ENCODE measurements around the gene PREP. TPM values are rescaled to one million over a fixed set of nuclear protein-coding genes. Genes with fewer than 3 reads are reported as not detected.
"Not testable (repeated sequence)": the region's sequence is repeated elsewhere in the genome, so short reads cannot be mapped to it uniquely, and the experiment has no call there.

PREP gene
- total RNA-seq, 2 experiments from 2014 or later = 46.4 to 46.9 TPM

- Mint-ChIP-seq H3K27me3 (peaks cover 3% of the 10 kb centered on the region), H3K9me3 (no peaks in the 10 kb centered on the region), H3K4me1 (ENCODE audit: low read depth) (peaks cover 2% of the 10 kb centered on the region), H3K4me3 (no peak overlapping the region), H3K27ac (no peak overlapping the region), H3K36me3 (ENCODE audit: low read depth) (no peaks in the 10 kb centered on the region)
- intact Hi-C loops (cut with micrococcal nuclease) = loop anchor here (10.0 kb wide), 1 partner anchor 794 kb away; no protein-coding TSS in a partner anchor
- TF ChIP-seq CTCF (IDR thresholded peaks at IDR 0.05) = peak; percentile 81
- ChIA-PET CTCF (interaction anchor here (0.6 to 3.8 kb wide), 36 partner anchors 8 to 1135 kb away, joined by 3 to 22 read pairs (median 4); partner anchors contain the start of gene PRDM1), POLR2A (no interaction called here)
- no peak for ATAC-seq
- DNase-seq = no peak
Observed at GRCh38 chr6:105431226-105431625, 28.3 kb upstream of the PREP start.

DNA sequence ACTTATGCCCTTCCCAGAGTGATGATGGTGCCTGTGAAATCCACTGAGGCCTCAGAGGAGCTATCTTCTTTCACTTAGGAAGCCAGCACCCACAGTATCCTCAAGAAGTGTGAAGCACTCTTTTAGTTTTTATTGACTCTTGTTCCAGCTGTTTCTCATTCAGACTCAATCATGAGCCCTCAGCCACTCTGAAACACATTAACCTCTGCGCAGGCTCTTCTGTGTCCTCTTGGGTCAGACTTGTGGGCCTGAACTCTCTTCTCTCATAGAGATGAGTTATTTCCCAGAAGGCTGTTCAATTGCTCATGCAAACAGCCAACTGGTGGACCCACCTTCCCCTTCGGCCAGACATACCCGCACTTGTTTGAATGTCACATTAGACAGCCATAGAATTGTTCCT, 27.8 kb upstream of the PREP start:
- intact Hi-C loops (cut with micrococcal nuclease) = loop anchor here (10.0 kb wide), 1 partner anchor 794 kb away; no protein-coding TSS in a partner anchor
- TF ChIP-seq CTCF (IDR thresholded peaks at IDR 0.05) = no peak
- H3K9me3 Mint-ChIP-seq = no peaks in the 10 kb centered on the region
- ChIA-PET CTCF (interaction anchor here (0.7 to 3.8 kb wide), 13 partner anchors 8 to 656 kb away, joined by 3 to 22 read pairs (median 9); partner anchors contain the start of gene PRDM1), POLR2A (no interaction called here)
- no peaks in the 10 kb centered on the region for H3K36me3 Mint-ChIP-seq (ENCODE audit: low read depth)
- DNase-seq (no peak), ATAC-seq (no peak)
- H3K27me3 Mint-ChIP-seq = no peaks in the 10 kb centered on the region
- no peak overlapping the region for H3K27ac Mint-ChIP-seq
- peaks cover 2% of the 10 kb centered on the region for H3K4me1 Mint-ChIP-seq (ENCODE audit: low read depth)
- no peak overlapping the region for H3K4me3 Mint-ChIP-seq

DNA sequence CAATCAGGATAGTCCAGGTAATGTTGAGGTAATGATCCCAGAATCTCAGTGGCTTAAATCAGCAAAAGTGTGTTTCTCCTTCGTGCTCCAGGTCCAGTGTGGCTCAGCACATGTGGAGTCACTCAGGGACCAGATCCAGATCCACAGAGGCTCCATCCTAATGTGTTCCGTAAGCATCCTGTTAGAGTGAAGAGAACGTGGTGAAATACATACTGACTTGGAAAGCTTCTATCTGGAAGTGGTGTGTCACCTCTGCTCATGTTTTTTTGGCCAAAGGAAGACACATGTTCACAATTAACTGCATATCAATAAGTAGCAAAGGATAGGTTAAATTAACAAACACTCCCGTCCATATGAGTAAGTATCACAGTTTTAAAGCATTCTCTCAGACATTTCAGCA, 26.8 kb upstream of the PREP start:
- Mint-ChIP-seq H3K4me1 (ENCODE audit: low read depth) (peaks cover 2% of the 10 kb centered on the region), H3K4me3 (no peak overlapping the region), H3K36me3 (ENCODE audit: low read depth) (no peaks in the 10 kb centered on the region), H3K27me3 (no peaks in the 10 kb centered on the region), H3K27ac (no peak overlapping the region), H3K9me3 (no peaks in the 10 kb centered on the region)
- POLR2A ChIA-PET = interaction anchor here (0.6 kb wide), 1 partner anchor 795 kb away, joined by 4 read pairs; no protein-coding TSS in a partner anchor
- TF ChIP-seq CTCF (IDR thresholded peaks at IDR 0.05) = no peak
- ATAC-seq (no peak), DNase-seq (no peak)
- intact Hi-C loops (cut with micrococcal nuclease) = loop anchor here (10.0 kb wide), 1 partner anchor 795 kb away; no protein-coding TSS in a partner anchor
- CTCF ChIA-PET = no interaction called here

DNA sequence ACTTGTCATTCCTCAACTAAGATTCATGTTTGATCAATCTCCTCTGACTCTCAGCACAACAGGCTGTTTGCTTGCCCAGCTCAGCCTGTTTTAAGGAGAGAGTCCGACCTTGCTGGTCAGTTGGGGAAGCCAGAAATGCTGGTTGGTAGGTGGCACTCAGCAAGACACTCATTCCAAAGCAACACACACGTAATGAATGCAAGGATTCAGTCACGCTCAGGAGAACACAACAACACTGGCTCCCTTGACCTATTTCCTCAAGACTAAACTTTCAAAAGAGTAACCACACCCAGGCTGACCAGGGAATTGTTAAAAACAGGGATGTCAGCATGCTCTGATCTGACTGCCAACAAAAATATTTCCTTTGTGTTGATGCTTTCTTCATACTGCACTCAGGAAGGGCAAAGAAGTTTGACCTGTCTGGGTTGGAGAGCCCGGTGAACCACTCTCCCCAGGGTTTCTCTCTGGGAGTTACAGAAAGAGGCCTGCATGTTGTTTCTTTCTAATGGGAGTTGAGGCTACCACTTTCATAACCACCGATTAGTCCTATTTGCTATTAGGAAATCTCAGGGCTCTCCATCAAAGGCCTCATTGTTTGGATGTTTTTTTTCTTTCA, 25.6 kb upstream of the PREP start:
- no peak for DNase-seq
- intact Hi-C loops (cut with micrococcal nuclease) = no loop called here
- no peaks in the 10 kb centered on the region for H3K36me3 Mint-ChIP-seq (ENCODE audit: low read depth)
- no peaks in the 10 kb centered on the region for H3K27me3 Mint-ChIP-seq
- ChIA-PET CTCF (interaction anchor here (1.5 kb wide), 1 partner anchor 341 kb away, joined by 5 read pairs; no protein-coding TSS in a partner anchor), POLR2A (no interaction called here)
- H3K4me1 Mint-ChIP-seq (ENCODE audit: low read depth) = peaks cover 2% of the 10 kb centered on the region
- no peaks in the 10 kb centered on the region for H3K9me3 Mint-ChIP-seq
- no peak for ATAC-seq
- H3K27ac Mint-ChIP-seq = no peak overlapping the region
- TF ChIP-seq CTCF (IDR thresholded peaks at IDR 0.05) = no peak
- H3K4me3 Mint-ChIP-seq = no peak overlapping the region

DNA sequence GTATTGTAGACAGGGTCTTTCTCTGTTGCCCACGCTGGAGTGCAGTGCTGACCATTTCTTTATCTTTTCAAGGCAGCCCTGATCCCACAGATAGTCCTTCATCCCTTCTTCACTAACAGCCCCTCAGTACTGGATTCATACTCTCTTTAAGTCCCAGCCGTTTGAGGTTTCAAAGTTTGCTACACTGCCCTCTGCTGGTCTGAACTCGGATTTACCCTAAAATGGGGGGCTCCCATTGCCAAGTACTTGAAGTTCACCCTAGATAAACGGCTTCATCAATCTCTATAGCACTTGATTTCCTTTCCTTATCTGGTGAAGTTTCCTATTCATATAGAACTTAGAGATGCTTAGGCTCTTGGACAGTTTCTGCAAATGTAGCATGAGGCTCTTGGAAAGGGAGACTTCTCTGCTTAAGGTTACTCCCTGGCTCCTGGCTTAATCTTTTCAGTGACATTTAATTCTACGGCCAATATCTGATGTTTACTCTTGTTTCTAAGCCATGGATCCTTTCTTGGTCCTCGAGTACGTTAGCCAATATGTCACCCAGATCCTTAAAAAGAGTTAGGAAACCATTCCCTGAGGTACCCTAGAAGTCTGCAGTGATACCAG, 21.4 kb upstream of the PREP start:
- Mint-ChIP-seq H3K9me3 (no peaks in the 10 kb centered on the region), H3K36me3 (ENCODE audit: low read depth) (no peaks in the 10 kb centered on the region), H3K27me3 (peaks cover 1% of the 10 kb centered on the region), H3K4me1 (ENCODE audit: low read depth) (no peaks in the 10 kb centered on the region), H3K4me3 (no peak overlapping the region), H3K27ac (no peak overlapping the region)
- ChIA-PET CTCF (interaction anchor here (1.3 to 2.7 kb wide), 4 partner anchors 8 to 337 kb away, joined by 3 to 21 read pairs (median 9); no protein-coding TSS in a partner anchor), POLR2A (no interaction called here)
- ATAC-seq = peak; percentile 77
- intact Hi-C loops (cut with micrococcal nuclease) = loop anchor here (1.0 kb wide), 1 partner anchor 337 kb away; no protein-coding TSS in a partner anchor
- peak; percentile 76 for DNase-seq
- peak; percentile 48 for TF ChIP-seq CTCF (IDR thresholded peaks at IDR 0.05)

DNA sequence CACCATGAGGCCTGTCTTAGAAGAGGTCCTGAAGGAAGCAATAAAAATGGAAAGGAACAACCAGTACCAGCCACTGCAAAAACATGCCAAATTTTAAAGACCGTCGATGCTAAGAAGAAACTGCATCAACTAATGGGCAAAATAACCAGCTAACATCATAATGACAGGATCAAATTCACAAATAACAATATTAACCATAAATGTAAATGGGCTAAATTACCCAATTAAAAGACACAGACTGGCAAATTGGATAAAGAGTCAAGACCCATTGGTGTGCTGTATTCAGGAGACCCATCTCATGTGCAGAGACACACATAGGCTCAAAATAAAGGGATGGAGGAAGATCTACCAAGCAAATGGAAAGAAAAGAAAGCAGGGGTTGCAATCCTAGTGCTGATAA, 14.1 kb upstream of the PREP start:
- H3K36me3 Mint-ChIP-seq (ENCODE audit: low read depth); H3K4me3 Mint-ChIP-seq; POLR2A ChIA-PET; H3K4me1 Mint-ChIP-seq (ENCODE audit: low read depth); DNase-seq; H3K27ac Mint-ChIP-seq; ATAC-seq; intact Hi-C loops (cut with micrococcal nuclease); CTCF ChIA-PET: not testable (repeated sequence)
- peaks cover 21% of the 10 kb centered on the region for H3K27me3 Mint-ChIP-seq
- peaks cover 32% of the 10 kb centered on the region for H3K9me3 Mint-ChIP-seq
